Embryonic facial prominence (tissue), 1 donor: Measurements from ENCODE around the gene PTPRN2.
"Not testable (repeated sequence)": the region's sequence is repeated elsewhere in the genome, so short reads cannot be mapped to it uniquely, and the experiment has no call there.

ENCODE experiments used
- DNase-seq: peaks from one replicate; pipeline ENCODE4 v3.0.0-alpha.2; 2016; ENCODE audit errors: extremely low spot score

Gene PTPRN2

DNA sequence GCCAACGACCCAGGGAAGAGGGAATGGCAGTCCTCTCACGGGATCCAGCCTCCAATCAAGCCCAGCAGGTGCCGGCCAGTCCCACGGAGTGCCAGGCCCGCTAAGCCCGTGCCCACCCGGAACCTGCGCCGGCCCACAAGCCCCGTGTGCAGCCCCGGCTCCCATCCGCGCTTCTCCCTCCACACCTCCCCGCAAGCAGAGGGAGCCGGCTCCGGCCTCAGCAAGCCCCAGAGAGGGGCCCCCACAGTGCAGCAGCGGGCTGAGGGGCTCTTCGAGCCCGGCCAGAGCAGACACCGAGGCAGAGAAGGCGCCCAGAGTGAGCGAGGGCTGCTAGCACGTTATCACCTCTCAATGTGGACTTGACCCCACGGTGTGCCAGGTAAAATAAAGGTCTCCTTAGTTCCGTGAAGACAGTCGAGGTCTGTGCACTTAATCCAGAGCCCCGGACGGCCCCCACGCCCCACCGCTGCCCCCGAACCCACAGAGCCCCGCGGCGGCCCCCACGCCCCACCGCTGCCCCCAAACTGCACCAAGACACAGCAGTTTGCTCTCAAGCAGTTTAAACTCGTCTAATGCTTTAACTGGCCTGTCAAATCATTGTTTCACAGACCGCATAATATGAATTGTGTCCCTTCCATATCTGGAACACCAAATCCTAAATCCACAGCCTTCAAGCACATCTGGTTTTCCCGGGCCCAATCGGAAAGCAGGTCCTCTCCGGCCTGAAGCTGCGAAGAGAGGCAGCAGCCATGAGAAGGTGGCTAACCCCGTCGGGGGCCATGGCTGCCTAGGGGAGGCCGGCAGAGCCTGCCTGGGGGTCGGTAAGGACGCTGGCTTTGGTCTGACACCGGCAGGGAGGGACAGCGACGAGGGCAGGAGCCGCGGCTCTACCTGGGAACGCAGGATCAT is 307.8 kb downstream of the PTPRN2 start:
- no peak for DNase-seq

- no peak for DNase-seq
Measured at GRCh38 chr7:158278745-158279320, 308.8 kb downstream of the PTPRN2 start.

GRCh38 chr7:158277219-158278141 is 310.1 kb downstream of the PTPRN2 start:
- DNase-seq: no peak

GRCh38 chr7:158276414-158277218 is 311.0 kb downstream of the PTPRN2 start:
- DNase-seq: no peak

- no peak for DNase-seq
Measured at GRCh38 chr7:158275711-158276413, 311.8 kb downstream of the PTPRN2 start.

DNA sequence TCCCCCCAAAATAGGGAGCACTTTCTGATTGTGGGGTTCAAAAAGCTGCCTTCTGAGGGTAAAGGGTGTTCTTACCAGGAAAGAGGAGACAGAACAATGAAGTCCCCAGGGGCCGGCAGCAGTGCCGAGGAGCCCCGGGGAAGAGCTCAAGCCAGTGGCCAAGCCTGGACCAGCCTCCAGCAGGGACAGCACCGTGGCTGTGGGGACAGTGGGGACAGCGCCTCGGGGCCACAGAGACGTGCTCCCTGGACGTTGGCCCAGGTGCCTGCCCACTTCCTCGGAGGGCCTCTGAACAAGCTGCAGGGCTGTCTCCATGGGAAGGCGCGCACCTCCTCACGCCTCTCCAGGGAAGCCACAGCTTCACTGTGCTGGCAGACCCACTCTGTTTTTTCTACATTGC is 312.6 kb downstream of the PTPRN2 start:
- DNase-seq: no peak

DNA sequence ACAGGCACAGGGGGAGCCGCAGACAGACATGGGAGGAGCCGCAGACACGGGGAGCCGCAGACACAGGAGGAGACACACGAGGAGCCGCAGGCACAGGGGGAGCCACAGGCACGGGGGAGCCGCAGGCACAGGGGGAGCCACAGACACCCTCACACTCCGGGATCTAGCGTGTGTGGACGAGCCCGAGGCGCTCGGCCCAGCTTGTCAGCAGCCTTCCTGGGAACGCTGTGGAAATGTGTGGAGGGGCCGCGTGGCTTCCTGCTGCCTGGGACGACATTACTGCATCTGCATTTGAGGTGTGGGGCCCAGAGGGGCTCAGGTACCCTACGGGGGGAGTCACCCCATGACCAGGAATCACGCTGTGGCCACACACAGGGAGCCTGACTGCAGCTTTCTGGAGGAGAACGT is 313.2 kb downstream of the PTPRN2 start:
- DNase-seq: no peak

DNA sequence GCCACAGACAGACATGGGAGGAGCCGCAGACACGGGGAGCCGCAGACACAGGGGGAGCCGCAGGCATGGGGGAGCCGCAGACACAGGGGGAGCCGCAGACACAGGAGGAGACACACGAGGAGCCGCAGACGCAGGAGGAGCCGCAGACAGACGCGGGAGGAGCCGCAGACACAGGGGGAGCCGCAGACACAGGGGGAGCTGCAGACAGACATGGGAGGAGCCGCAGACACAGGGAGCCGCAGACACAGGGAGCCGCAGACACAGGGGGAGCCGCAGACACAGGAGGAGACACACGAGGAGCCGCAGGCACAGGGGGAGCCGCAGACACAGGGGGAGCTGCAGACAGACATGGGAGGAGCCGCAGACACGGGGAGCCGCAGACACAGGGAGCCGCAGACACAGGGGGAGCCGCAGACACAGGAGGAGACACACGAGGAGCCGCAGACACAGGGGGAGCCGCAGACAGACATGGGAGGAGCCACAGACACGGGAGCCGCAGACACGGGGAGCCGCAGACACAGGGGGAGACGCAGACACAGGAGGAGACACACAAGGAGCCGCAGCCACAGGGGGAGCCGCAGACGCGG is 313.8 kb downstream of the PTPRN2 start:
- DNase-seq: not testable (repeated sequence)

DNA sequence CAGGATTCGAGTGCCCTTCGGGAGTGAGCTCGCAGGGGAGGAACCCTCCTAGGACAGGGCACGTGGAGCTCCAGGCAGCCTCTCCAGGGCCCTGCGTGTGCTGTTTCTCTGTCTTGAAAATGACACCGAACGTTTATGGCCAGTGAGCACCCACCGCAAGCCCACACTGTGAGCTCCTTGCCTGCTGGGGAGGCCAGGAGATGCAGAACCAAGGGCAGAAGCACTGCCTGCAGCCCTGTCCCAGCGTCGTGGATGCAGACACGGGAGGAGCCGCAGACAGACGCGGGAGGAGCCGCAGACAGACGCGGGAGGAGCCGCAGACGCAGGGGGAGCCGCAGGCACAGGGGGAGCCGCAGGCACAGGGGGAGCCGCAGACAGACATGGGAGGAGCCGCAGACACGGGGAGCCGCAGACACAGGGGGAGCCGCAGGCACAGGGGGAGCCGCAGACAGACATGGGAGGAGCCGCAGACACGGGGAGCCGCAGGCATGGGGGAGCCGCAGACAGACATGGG is 314.4 kb downstream of the PTPRN2 start:
- DNase-seq: no peak

DNA sequence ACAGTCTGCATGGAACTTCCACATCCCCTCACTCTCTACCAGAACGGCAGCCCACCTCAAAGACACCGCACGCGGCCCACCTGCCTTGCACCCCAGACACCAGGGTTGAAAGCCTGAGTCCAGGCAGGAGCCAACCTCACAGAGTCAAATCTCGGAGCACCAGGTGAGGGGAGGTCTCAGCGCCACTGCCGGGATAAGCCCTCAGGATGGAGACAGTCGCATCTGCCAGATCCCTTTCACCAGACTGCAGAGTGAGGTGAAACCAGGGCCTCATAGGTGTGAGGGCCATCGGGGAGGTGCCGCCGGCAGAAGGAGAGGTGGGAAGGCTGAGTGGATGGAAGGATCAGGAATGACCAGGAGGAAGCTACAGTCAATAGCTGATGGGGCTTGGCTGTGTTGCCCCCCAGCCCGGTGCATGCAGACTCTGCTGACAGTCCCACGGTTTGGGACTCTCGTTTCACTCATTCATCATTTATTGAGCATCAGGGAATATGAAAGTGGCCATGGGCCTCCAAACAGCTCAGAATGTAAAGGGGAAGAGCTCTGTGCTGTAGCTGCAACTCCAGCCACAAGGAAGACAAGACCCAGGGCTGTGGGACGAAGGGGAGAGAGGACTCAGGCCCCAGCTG is 315.0 kb downstream of the PTPRN2 start:
- no peak for DNase-seq

GRCh38 chr7:158272091-158272490 is 315.5 kb downstream of the PTPRN2 start:
- DNase-seq: no peak

DNA sequence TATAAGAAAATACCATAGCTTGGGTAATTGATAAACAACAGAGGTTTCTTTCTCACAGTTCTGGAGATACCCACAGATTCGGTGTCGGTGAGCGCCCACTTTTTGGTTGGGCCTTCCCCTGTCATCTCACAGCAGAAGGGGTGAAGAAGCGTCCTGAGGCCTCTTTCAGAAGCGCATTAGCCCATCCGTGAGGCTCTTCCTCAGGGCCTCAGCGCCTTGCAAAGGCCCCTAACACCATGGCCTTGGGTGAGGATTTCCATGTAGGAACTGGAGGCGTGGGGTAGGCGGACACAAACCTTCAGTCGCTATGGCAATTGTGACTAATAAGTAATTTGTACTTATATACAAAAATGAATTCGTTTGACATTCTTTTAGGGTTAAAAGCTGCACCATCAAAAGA is 316.0 kb downstream of the PTPRN2 start:
- DNase-seq: no peak

DNA sequence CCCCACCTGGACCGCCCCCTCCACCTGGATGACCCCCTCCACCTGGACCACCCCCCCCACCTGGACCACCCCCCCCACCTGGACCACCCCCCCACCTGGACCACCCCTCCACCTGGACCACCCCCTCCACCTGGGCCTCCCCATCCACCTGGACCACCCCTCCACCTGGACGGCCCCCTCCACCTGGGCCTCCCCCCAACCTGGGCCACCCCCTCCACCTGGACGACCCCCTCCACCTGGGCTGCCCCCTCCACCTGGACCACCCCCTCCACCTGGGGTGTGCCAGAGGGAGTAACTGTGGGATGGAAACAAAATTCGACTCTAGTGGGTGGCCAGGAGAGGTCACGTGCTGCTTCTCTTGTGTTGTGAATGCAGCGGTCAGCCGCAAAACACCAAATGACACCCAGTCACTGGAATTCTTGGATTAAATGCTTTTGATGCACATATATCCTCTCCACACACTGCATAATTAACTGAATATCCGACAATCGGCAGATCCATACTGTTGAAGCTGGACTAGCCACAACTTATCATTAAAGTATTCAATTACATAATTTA is 316.7 kb downstream of the PTPRN2 start:
- no peak for DNase-seq

GRCh38 chr7:158270106-158270775 is 317.4 kb downstream of the PTPRN2 start:
- no peak for DNase-seq

DNA sequence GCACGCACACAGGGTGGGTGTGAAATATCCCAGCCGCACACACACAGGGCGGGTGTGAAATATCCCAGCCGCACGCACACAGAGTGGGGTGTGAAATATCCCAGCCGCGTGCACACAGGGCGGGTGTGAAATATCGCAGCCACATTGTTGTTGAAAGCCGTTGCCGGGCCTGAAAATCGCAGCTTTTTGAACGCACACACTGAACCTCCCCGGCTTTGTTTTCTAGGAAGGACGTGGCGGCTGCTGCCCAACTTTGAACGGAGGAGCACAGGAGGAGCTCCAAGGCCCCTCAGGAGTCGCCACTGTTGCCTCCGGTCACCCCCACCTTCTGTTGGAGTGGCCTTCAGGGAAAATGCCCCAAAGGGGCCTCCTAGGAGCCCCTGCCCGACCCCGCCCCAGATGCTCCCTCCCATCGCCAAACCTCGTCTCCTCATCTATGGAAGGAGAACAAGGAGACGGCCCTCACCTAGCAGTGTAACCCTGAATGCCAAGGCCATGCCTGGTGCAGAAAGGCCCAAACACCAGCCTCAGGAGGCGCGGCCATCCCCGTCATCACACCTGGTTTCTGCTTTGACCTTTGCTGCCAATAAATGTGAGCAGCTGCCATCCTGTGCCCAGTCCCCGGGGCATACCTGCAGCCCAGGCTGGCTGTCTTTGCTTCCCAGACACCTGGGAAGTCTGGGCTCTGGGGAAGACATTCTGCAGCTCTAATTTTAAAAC is 318.6 kb downstream of the PTPRN2 start:
- DNase-seq: no peak

DNA sequence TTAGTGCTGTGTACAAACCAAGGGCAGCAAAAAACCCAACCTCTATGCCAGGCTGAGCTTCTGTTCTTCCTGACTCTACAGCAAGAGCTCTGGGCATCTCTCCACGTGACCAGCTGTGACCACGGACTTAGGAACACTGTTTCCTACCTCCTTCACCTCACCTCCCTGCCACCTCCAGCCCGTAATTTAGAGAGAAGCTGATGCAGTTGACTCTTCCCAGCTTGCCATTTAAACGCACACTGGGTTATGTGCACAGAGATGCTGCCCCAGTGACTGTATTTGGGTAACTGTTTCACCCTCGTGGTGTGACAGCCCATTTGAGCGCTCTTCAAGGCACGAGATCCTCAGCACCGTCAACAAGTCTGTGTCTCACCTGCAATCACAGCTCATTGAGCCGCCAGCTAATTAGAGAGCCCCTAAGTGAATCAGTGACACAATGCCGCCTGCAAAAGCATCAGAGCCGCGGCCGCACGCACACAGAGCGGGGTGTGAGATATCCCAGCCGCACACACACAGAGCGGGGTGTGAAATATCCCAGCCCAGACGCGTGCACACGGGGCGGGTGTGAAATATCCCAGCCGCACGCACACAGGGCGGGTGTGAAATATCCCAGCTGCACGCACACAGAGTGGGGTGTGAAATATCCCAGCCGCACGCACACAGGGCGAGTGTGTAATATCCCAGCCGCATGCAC is 319.7 kb downstream of the PTPRN2 start:
- no peak for DNase-seq
